GM06990 (cell line): Measurements from ENCODE around the gene ANP32A.

Experiments used
- DNase-seq: peaks from one replicate; pipeline ENCODE4 v3.0.0-alpha.2; 2011; ENCODE audit not compliant: insufficient read length; ENCODE audit errors: extremely low read depth
- H3K27me3 ChIP-seq: replicated peaks from 2 replicates; pipeline ENCODE4 v1.6.0; 2011; ENCODE audit warnings: low read length; ENCODE audit not compliant: control insufficient read depth, insufficient read depth
- H3K36me3 ChIP-seq: 2 replicates; pipeline ENCODE4 v1.5.1; 2011; ENCODE audit warnings: low read length; ENCODE audit not compliant: control insufficient read depth, insufficient read depth
- H3K4me3 ChIP-seq: replicated peaks from 2 replicates; pipeline ENCODE4 v1.5.1; 2011; ENCODE audit warnings: low read depth, mild to moderate bottlenecking, control low read depth, low read length
- CTCF ChIP-seq: IDR thresholded peaks from 2 replicates; pipeline ENCODE4 v1.5.1; 2011; ENCODE audit warnings: low read length, control low read depth, mild to moderate bottlenecking, inconsistent platforms; ENCODE audit not compliant: insufficient read depth, poor library complexity, severe bottlenecking

Gene ANP32A

GRCh38 chr15:68733666-68734065 lies 87.0 kb downstream of the ANP32A start:
- no peaks in the 10 kb centered on the region for H3K36me3 ChIP-seq
- no peak overlapping the region for H3K4me3 ChIP-seq
- no peak for TF ChIP-seq CTCF
- DNase-seq = no peak
- H3K27me3 ChIP-seq = no peaks in the 10 kb centered on the region; the same call in 1 of the 2 replicates

GRCh38 chr15:68732451-68732850 lies 88.2 kb downstream of the ANP32A start:
- Histone ChIP-seq H3K4me3 (no peak overlapping the region), H3K27me3 (no peaks in the 10 kb centered on the region; the same call in 1 of the 2 replicates), H3K36me3 (no peaks in the 10 kb centered on the region)
- TF ChIP-seq CTCF = no peak
- DNase-seq = no peak

GRCh38 chr15:68730976-68731897 lies 89.5 kb downstream of the ANP32A start:
- Histone ChIP-seq H3K36me3 (no peaks in the 10 kb centered on the region), H3K4me3 (no peak overlapping the region), H3K27me3 (peaks cover 2% of the 10 kb centered on the region; the same call in 1 of the 2 replicates)
- TF ChIP-seq CTCF = no peak
- no peak for DNase-seq

GRCh38 chr15:68730471-68730919 lies 90.2 kb downstream of the ANP32A start:
- Histone ChIP-seq H3K36me3 (no peaks in the 10 kb centered on the region), H3K4me3 (no peak overlapping the region), H3K27me3 (peaks cover 2% of the 10 kb centered on the region; the same call in 1 of the 2 replicates)
- no peak for DNase-seq
- peak; percentile 64 for TF ChIP-seq CTCF

- Histone ChIP-seq H3K27me3 (peaks cover 2% of the 10 kb centered on the region; the same call in 1 of the 2 replicates), H3K4me3 (no peak overlapping the region), H3K36me3 (no peaks in the 10 kb centered on the region)
- no peak for TF ChIP-seq CTCF
- no peak for DNase-seq
Measured at GRCh38 chr15:68729789-68730411, 90.8 kb downstream of the ANP32A start.
